AG09319 (cell line): ENCODE results near the gene DUSP10.

Experiments used
- DNase-seq: peaks from one replicate; pipeline ENCODE4 v3.0.0-alpha.2; 2010; ENCODE audit warnings: low read depth; ENCODE audit errors: extremely low read depth
- TF ChIP-seq, protein P1 (sequence below): IDR thresholded peaks from 2 replicates; pipeline ENCODE4 v1.5.1; 2011; ENCODE audit warnings: low read depth, mild to moderate bottlenecking, inconsistent platforms, low read length, moderate library complexity

Gene DUSP10

DNA sequence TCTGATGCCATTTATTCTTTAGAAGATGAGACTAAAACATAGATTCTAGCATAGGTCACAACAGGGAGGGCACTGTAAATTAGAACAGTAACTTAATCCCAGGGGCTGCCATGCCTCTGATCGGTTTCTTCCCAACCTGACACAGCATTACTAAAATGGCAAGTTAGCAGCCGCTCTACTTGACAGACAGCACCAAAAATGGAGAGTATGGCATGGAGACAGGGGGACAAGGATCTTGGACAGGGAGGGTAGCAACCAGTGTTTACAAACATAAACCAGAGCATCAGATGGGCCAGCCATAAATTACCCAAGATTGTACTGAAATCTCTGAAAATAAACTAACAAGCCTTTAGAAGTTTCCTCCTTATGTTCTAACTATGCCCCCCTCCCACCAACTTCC is 5.9 kb downstream of the DUSP10 start:
- TF ChIP-seq, protein P1, sequence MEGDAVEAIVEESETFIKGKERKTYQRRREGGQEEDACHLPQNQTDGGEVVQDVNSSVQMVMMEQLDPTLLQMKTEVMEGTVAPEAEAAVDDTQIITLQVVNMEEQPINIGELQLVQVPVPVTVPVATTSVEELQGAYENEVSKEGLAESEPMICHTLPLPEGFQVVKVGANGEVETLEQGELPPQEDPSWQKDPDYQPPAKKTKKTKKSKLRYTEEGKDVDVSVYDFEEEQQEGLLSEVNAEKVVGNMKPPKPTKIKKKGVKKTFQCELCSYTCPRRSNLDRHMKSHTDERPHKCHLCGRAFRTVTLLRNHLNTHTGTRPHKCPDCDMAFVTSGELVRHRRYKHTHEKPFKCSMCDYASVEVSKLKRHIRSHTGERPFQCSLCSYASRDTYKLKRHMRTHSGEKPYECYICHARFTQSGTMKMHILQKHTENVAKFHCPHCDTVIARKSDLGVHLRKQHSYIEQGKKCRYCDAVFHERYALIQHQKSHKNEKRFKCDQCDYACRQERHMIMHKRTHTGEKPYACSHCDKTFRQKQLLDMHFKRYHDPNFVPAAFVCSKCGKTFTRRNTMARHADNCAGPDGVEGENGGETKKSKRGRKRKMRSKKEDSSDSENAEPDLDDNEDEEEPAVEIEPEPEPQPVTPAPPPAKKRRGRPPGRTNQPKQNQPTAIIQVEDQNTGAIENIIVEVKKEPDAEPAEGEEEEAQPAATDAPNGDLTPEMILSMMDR, result no peak
- no peak for DNase-seq

DNA sequence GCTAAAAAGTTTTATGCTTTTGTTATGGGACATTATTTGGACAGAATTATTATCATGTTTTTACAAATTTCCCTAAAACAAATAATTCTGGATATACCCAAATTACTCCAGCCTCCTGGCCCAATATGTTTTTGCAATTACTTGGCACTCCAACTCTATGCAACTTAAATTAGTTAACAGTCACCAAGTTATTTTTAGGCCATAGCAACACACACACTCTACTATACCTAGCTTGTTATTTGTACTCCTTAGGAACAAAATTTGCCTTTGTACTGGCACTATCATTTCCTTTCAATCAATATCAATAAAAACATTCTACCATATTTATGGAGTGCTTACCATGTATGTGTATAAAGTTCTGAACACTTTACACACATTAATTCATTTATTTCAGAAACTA is 7.7 kb downstream of the DUSP10 start:
- no peak for DNase-seq
- TF ChIP-seq, protein P1, result no peak

DNA sequence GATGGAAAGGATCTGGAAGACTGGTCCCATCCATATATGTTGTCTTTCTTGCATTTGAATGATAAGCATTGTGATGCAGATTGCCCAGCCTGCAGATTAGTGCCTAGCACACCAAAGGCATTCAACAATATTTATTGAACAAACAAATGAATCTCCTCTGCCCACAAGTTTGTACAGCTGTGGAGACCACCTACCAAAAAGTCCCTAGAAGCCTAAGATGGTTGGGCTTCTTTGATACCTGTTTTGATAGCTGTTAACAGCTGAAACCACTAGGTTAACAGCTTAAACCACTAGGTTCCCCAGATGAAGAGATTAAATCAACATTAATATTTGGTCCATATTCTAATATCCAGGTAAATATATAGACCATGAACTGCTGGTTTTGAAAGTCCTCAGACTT is 9.8 kb downstream of the DUSP10 start:
- no peak for DNase-seq
- TF ChIP-seq, protein P1, result no peak

DNA sequence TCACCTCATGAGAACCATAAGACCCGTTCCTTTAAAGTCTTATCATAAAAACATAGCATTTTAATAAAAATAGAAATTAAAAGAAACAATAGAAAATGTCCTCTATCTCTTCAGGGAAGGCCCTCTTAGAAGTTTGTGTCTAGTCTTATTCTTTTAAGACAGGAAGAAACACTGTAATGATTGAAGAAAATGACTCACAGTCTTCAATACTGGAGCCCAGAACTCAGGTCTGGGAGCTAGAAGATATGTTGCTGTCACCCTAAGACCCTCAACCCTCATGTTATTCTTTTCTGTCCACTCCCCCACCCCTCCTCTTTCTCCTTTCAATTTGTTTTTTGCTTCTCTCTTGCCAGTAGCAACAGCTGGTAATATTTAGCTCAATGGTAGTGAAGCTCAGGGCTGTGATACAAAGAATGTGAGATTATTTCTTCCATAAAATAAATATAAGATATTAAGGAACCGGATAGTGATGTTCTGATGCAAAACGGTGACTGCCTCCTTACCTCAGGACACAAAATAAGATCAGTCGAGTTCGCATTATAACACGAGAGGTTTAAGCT is 12.0 kb downstream of the DUSP10 start:
- DNase-seq, result no peak
- TF ChIP-seq, protein P1, result no peak

GRCh38 chr1:221728037-221728505 is 13.8 kb downstream of the DUSP10 start:
- TF ChIP-seq, protein P1, result no peak
- no peak for DNase-seq

GRCh38 chr1:221727146-221728036 is 14.5 kb downstream of the DUSP10 start:
- no peak for DNase-seq
- TF ChIP-seq, protein P1, result no peak

GRCh38 chr1:221725735-221726672 is 15.9 kb downstream of the DUSP10 start:
- DNase-seq, result no peak
- TF ChIP-seq, protein P1, result no peak
